SK-N-SH (cell line): ENCODE results near the gene CFAP100.

Experiments
- CTCF ChIP-seq: fragments of 200-600 bp; sonication (generic); IDR thresholded peaks from 2 replicates; pipeline ENCODE4 v1.6.1; 2017; ENCODE audit warnings: antibody characterized with exemption, mild to moderate bottlenecking, moderate library complexity
- JUND ChIP-seq: IDR thresholded peaks from 2 replicates; pipeline ENCODE4 v1.4.0; 2012
- MAX ChIP-seq: IDR thresholded peaks from 2 replicates; pipeline ENCODE4 v1.4.0; 2012; ENCODE audit warnings: low read depth
- MEF2A ChIP-seq: IDR thresholded peaks from 2 replicates; pipeline ENCODE4 v1.4.0; 2012; ENCODE audit warnings: low read depth, borderline replicate concordance
- RXRA ChIP-seq: IDR thresholded peaks from 2 replicates; pipeline ENCODE4 v1.4.0; 2012; ENCODE audit warnings: low read depth, mild to moderate bottlenecking, borderline replicate concordance
- SIN3A ChIP-seq: IDR thresholded peaks from 2 replicates; pipeline ENCODE4 v1.6.1; 2012; ENCODE audit warnings: low read depth, mild to moderate bottlenecking, low read length, moderate library complexity, borderline replicate concordance
- YY1 ChIP-seq: IDR thresholded peaks from 2 replicates; pipeline ENCODE4 v1.4.0; 2012; ENCODE audit warnings: low read depth, mild to moderate bottlenecking
- TF ChIP-seq, protein P1 (sequence below): fragments of 150-350 bp; IDR thresholded peaks from 2 replicates; pipeline ENCODE4 v1.6.1; 2017; ENCODE audit warnings: antibody characterized with exemption, low read length, low read depth, borderline replicate concordance

DNA sequence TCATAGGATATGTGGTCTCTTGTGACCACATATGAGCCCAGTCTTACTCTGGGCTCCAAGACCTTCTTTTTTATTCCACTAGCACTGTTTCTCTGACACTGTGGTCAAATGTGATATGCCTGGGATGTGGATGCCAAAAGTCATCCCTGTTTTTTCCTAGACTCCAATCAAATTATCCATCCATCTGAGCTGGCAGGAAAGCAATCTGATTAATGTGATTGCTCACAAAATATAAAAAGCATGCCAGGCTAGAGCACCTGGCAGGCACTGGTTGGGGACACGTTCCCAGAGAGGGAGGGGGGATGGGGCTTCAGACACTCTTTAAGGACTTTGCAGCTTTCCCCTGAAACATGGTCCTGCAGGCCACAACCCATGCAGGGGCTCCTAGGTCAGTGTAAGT lies 3.1 kb upstream of the CFAP100 start:
- TF ChIP-seq, protein P1, sequence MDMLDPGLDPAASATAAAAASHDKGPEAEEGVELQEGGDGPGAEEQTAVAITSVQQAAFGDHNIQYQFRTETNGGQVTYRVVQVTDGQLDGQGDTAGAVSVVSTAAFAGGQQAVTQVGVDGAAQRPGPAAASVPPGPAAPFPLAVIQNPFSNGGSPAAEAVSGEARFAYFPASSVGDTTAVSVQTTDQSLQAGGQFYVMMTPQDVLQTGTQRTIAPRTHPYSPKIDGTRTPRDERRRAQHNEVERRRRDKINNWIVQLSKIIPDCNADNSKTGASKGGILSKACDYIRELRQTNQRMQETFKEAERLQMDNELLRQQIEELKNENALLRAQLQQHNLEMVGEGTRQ: no peak
- TF ChIP-seq YY1 (no peak), JUND (no peak), CTCF (no peak), RXRA (no peak), MEF2A (no peak), SIN3A (no peak), MAX (no peak)
